Adrenal gland (tissue), 5 donors: ENCODE results near the gene BCOR.

Experiments
- POLR2A ChIP-seq, 2 donors: fragments of 450-650 bp; IDR thresholded peaks; one replicate each; pipeline ENCODE4 v1.6.1; 2017; ENCODE audit warnings: antibody characterized with exemption in 2 of 2, mild to moderate bottlenecking in 2 of 2, moderate library complexity in 1 of 2
- TF ChIP-seq, protein P1 (sequence below), 6 experiments: fragments of 450-650 bp in 4 of 6; fragments of 200-600 bp in 2 of 6; sonication (generic) in 1 of 6; IDR thresholded peaks; 1 replicate in 5 of 6; 2 replicates in 1 of 6; pipeline versions ENCODE4 v1.5.1 to v1.8.0; 2016 to 2021; ENCODE audit warnings: antibody characterized with exemption in 6 of 6, mild to moderate bottlenecking in 2 of 6, moderate library complexity in 1 of 6
- donor health status: DM: no; HTN: no; CAD: no.

DNA sequence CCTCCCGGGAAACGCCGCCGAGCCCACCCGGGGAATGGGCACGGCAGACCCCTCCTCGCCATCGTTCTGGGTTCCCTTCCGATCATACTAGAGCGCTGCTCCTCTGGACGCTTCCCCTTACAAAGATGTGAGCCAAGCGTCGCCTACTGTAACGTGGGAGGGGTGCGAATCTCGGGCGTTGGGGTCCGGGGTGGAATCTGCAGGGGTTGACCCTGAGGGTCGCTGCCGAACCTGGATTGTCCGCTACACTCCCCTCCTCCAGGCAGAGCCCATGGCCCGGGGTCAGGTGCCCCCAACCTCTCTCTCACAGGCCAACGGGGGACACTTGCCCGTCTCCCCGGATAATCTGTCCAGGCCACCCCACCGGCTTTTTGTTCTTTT, 13.8 kb downstream of the BCOR start:
- TF ChIP-seq, protein P1, sequence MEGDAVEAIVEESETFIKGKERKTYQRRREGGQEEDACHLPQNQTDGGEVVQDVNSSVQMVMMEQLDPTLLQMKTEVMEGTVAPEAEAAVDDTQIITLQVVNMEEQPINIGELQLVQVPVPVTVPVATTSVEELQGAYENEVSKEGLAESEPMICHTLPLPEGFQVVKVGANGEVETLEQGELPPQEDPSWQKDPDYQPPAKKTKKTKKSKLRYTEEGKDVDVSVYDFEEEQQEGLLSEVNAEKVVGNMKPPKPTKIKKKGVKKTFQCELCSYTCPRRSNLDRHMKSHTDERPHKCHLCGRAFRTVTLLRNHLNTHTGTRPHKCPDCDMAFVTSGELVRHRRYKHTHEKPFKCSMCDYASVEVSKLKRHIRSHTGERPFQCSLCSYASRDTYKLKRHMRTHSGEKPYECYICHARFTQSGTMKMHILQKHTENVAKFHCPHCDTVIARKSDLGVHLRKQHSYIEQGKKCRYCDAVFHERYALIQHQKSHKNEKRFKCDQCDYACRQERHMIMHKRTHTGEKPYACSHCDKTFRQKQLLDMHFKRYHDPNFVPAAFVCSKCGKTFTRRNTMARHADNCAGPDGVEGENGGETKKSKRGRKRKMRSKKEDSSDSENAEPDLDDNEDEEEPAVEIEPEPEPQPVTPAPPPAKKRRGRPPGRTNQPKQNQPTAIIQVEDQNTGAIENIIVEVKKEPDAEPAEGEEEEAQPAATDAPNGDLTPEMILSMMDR (IDR thresholded peaks at IDR 0.05): no peak
- no peak for TF ChIP-seq POLR2A (IDR thresholded peaks at IDR 0.05)
